GM12878 (cell line): ENCODE measurements around the gene ALX4.

Source experiments
- MYC ChIP-seq: IDR thresholded peaks from 2 replicates; pipeline ENCODE4 v1.6.1; 2011; ENCODE audit warnings: mild to moderate bottlenecking, low read length, moderate library complexity, inconsistent platforms; ENCODE audit not compliant: insufficient read depth, insufficient replicate concordance, insufficient read length, severe bottlenecking
- POLR2A ChIP-seq: IDR thresholded peaks from 2 replicates; pipeline ENCODE4 v1.6.1; 2011; ENCODE audit warnings: low read depth, mild to moderate bottlenecking, low read length
- RBBP5 ChIP-seq: fragments of 200-600 bp; sonication (generic); conservative IDR thresholded peaks from 2 replicates; pipeline ENCODE4 v1.6.1; 2016
- REST ChIP-seq: IDR thresholded peaks from 2 replicates; pipeline ENCODE4 v1.6.1; 2012; ENCODE audit warnings: mild to moderate bottlenecking, low read depth, low read length
- SUPT20H ChIP-seq: IDR thresholded peaks from 2 replicates; pipeline ENCODE4 v1.6.1; 2011; ENCODE audit warnings: low read depth, mild to moderate bottlenecking, low read length, moderate library complexity, borderline replicate concordance; ENCODE audit not compliant: control insufficient read depth

GRCh38 chr11:44247508-44247907 lies 62.4 kb downstream of the ALX4 start:
- no peak for TF ChIP-seq MYC
- no peak for TF ChIP-seq REST
- TF ChIP-seq RBBP5, result no peak
- TF ChIP-seq SUPT20H, result no peak
- TF ChIP-seq POLR2A, result no peak
